HCT116 (cell line): Measurements from ENCODE around the gene ANXA8. TPM values are rescaled to one million over a fixed set of nuclear protein-coding genes. Genes with fewer than 3 reads are reported as not detected.

Experiments
- ATAC-seq: fragments of 200-7000 bp; cut with Tn5 transposase; 2 replicates; pipeline ENCODE4 v1.9.1; 2020; ENCODE audit warnings: mild to moderate bottlenecking, moderate library complexity
- BruUV-seq: library from RNA; stranded (reverse); fragments of 400-500 nt; replicated peaks from 2 replicates; lab custom pipeline; 2021; lab: Mats Ljungman, UMichigan
- CTCF ChIA-PET: fragments of 300-600 bp; sonication (Branson Sonifier 250); formaldehyde crosslinking; loops from one replicate; lab custom pipeline; 2021; ENCODE audit warnings: antibody characterized with exemption; lab: Charles Lee
- POLR2A ChIA-PET: fragments of 300-600, 350-600 bp; sonication (Branson Sonifier 250); formaldehyde crosslinking; loops from one replicate; lab custom pipeline; 2021; ENCODE audit warnings: antibody characterized with exemption; lab: Charles Lee
- RAD21 ChIA-PET, 2 experiments: fragments of 300-600 bp; sonication (Branson Sonifier 250); formaldehyde crosslinking; loops; one replicate each; lab custom pipeline; 2023; ENCODE audit warnings: low total read pairs in 2 of 2; ENCODE audit not compliant: uncharacterized antibody in 2 of 2, unreplicated experiment in 2 of 2, low non-redundant PET in 1 of 2; lab: Charles Lee
- DNase-seq: peaks from one replicate; pipeline ENCODE4 v3.0.0-alpha.2; 2010; ENCODE audit warnings: low read depth, low spot score
- H2AFZ ChIP-seq: fragments of 200-600 bp; shearing (Covaris generic), sonication (generic); 2 replicates; pipeline ENCODE4 v1.6.1; 2017; ENCODE audit warnings: low read depth, mixed run types, mixed read lengths, antibody characterized with exemption, low read length; ENCODE audit not compliant: poor library complexity, severe bottlenecking
- H3K27ac ChIP-seq: 2 replicates; pipeline ENCODE4 v1.5.1; 2012; ENCODE audit warnings: low read depth, low read length
- H3K27me3 ChIP-seq: fragments of 200-600 bp; sonication (generic); 2 replicates; pipeline ENCODE4 v1.6.1; 2016; ENCODE audit warnings: mixed run types, low read length, mixed read lengths; ENCODE audit not compliant: insufficient read depth
- H3K36me3 ChIP-seq, 2 experiments: fragments of 200-500 bp in 1 of 2; fragments of 200-600 bp in 1 of 2; sonication (Bioruptor generic) in 1 of 2; sonication (generic) in 1 of 2; 2 replicates each; pipeline versions ENCODE4 v1.5.1 to v1.6.1; 2014 to 2016; ENCODE audit warnings: low read length in 2 of 2, inconsistent platforms in 1 of 2, mixed read lengths in 1 of 2, mixed run types in 1 of 2; ENCODE audit not compliant: insufficient read depth in 2 of 2, control insufficient read depth in 1 of 2
- H3K4me1 ChIP-seq, 2 experiments: fragments of 200-600 bp in 1 of 2; sonication (generic) in 1 of 2; 2 replicates each; pipeline versions ENCODE4 v1.5.1 to v1.6.1; 2012 to 2017; ENCODE audit warnings: low read length in 2 of 2, inconsistent platforms in 1 of 2, mild to moderate bottlenecking in 1 of 2, mixed read lengths in 1 of 2, mixed run types in 1 of 2, moderate library complexity in 1 of 2; ENCODE audit not compliant: insufficient read depth in 2 of 2, control insufficient read depth in 1 of 2
- H3K4me2 ChIP-seq: fragments of 200-600 bp; sonication (generic); 2 replicates; pipeline ENCODE4 v1.6.1; 2017; ENCODE audit warnings: mixed run types, low read length, mixed read lengths
- H3K4me3 ChIP-seq, 2 experiments: fragments of 200-600 bp in 1 of 2; sonication (generic) in 1 of 2; replicated peaks in 1 of 2; 2 replicates each; pipeline ENCODE4 v1.5.1; 2011 to 2016; ENCODE audit warnings: low read length in 2 of 2, control low read depth in 1 of 2, low read depth in 1 of 2, mild to moderate bottlenecking in 1 of 2, mixed read lengths in 1 of 2, mixed run types in 1 of 2
- H3K79me2 ChIP-seq: fragments of 200-600 bp; sonication (generic); 2 replicates; pipeline ENCODE4 v1.6.1; 2017; ENCODE audit warnings: mild to moderate bottlenecking, mixed run types, low read length, moderate library complexity, mixed read lengths; ENCODE audit not compliant: insufficient read depth
- H3K9ac ChIP-seq: fragments of 200-600 bp; sonication (generic); 2 replicates; pipeline ENCODE4 v1.6.1; 2016; ENCODE audit warnings: low read length, mixed read lengths
- H3K9me2 ChIP-seq: fragments of 200-600 bp; sonication (generic), shearing (Covaris generic); 2 replicates; pipeline ENCODE4 v1.6.1; 2017; ENCODE audit warnings: mixed run types, mild to moderate bottlenecking, moderate library complexity; ENCODE audit not compliant: insufficient read depth
- H3K9me3 ChIP-seq, 2 experiments: fragments of 200-500 bp in 1 of 2; fragments of 200-600 bp in 1 of 2; sonication (Bioruptor generic) in 1 of 2; sonication (generic) in 1 of 2; 2 replicates each; pipeline ENCODE4 v1.6.1; 2014 to 2017; ENCODE audit warnings: low read length in 2 of 2, mixed read lengths in 2 of 2, inconsistent platforms in 1 of 2, low read depth in 1 of 2, mild to moderate bottlenecking in 1 of 2, mixed run types in 1 of 2, moderate library complexity in 1 of 2; ENCODE audit not compliant: control insufficient read depth in 1 of 2, insufficient read depth in 1 of 2
- H4K20me1 ChIP-seq: fragments of 200-600 bp; sonication (generic), shearing (Covaris generic); 2 replicates; pipeline ENCODE4 v1.6.1; 2017; ENCODE audit warnings: mixed run types, mild to moderate bottlenecking, moderate library complexity; ENCODE audit not compliant: insufficient read depth
- CBX3 ChIP-seq: IDR thresholded peaks from 2 replicates; pipeline ENCODE4 v1.6.1; 2012; ENCODE audit warnings: low read depth
- EGR1 ChIP-seq: IDR thresholded peaks from 2 replicates; pipeline ENCODE4 v1.6.1; 2012; ENCODE audit warnings: low read depth
- ELF1 ChIP-seq: IDR thresholded peaks from 2 replicates; pipeline ENCODE4 v1.6.1; 2012; ENCODE audit warnings: low read depth, borderline replicate concordance
- EZH2 ChIP-seq: fragments of 200-600 bp; sonication (generic); IDR thresholded peaks from 2 replicates; pipeline ENCODE4 v1.6.1; 2017; ENCODE audit warnings: antibody characterized with exemption, mixed run types
- EZH2phosphoT487 ChIP-seq: fragments of 200-600 bp; IDR thresholded peaks from 2 replicates; pipeline ENCODE4 v1.6.1; 2018; ENCODE audit warnings: antibody characterized with exemption, borderline replicate concordance
- JUND ChIP-seq: IDR thresholded peaks from 2 replicates; pipeline ENCODE4 v1.6.1; 2012
- POLR2AphosphoS5 ChIP-seq: IDR thresholded peaks from 2 replicates; pipeline ENCODE4 v1.6.1; 2011; ENCODE audit warnings: mild to moderate bottlenecking, low read depth, low read length, moderate library complexity
- SP1 ChIP-seq: IDR thresholded peaks from 2 replicates; pipeline ENCODE4 v1.6.1; 2012; ENCODE audit warnings: low read depth
- intact Hi-C: fragments of 100-400 bp; cut with micrococcal nuclease; formaldehyde crosslinking; loops from 2 replicates; pipeline ENCODE4 v1.10.0; 2022
- total RNA-seq: library from RNA; stranded (reverse); gene quantifications from one replicate; pipeline ENCODE4 v1.2.1, GENCODE V29; 2021; ENCODE audit not compliant: unreplicated experiment
- TF ChIP-seq, protein P1 (sequence below): IDR thresholded peaks from 2 replicates; pipeline ENCODE4 v1.6.1; 2012
- TF ChIP-seq, protein P2 (sequence below): IDR thresholded peaks from 2 replicates; pipeline ENCODE4 v1.6.1; 2012
- TF ChIP-seq, protein P3 (sequence below): IDR thresholded peaks from 2 replicates; pipeline ENCODE4 v1.6.1; 2012; ENCODE audit warnings: low read depth

Gene ANXA8
- total RNA-seq, 1 experiment from 2014 or later: 0.25 TPM

DNA sequence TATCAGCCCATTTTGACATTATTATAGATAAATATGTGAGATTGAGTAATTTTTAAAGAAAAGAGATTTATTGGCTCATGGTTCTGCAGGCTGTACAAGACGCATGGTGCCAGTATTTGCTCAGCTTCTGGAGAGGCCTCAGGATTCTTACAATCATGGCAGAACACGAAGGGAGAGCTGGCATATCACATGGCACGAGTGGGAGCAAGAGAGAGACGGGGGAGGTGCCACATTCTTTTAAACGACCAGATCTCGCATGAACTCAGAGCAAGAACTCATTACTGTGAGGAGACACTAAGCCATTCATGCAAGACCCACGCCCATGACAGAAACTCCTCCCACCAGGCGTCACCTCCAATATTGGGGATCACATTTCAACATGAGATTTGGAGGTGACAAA is 59.7 kb downstream of the ANXA8 start:
- Histone ChIP-seq H3K4me1 (peaks cover 15 to 32% of the 10 kb centered on the region in 2 experiments), H3K9ac (no peak overlapping the region), H3K79me2 (no peaks in the 10 kb centered on the region), H3K27me3 (no peaks in the 10 kb centered on the region), H3K27ac (no peak overlapping the region), H3K9me3 (no peaks in the 10 kb centered on the region), H3K36me3 (no peaks in the 10 kb centered on the region), H4K20me1 (no peaks in the 10 kb centered on the region), H2AFZ (no peak overlapping the region), H3K4me3 (no peak overlapping the region), H3K9me2 (no peaks in the 10 kb centered on the region), H3K4me2 (no peak overlapping the region)
- no peak for TF ChIP-seq EGR1
- TF ChIP-seq, protein P1, sequence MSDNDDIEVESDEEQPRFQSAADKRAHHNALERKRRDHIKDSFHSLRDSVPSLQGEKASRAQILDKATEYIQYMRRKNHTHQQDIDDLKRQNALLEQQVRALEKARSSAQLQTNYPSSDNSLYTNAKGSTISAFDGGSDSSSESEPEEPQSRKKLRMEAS: no peak
- no peak for TF ChIP-seq EZH2
- no peak for TF ChIP-seq ELF1
- TF ChIP-seq, protein P2, sequence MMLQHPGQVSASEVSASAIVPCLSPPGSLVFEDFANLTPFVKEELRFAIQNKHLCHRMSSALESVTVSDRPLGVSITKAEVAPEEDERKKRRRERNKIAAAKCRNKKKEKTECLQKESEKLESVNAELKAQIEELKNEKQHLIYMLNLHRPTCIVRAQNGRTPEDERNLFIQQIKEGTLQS: no peak
- TF ChIP-seq EZH2phosphoT487: no peak
- ATAC-seq (no peak), DNase-seq (no peak)
- CTCF ChIA-PET: no interaction called here
- RAD21 ChIA-PET: no interaction called here
- intact Hi-C loops: no loop called here
- POLR2A ChIA-PET: no interaction called here
- no TSS peak for BruUV-seq

- intact Hi-C loops: no loop called here
- Histone ChIP-seq H3K27me3 (no peaks in the 10 kb centered on the region), H3K79me2 (no peaks in the 10 kb centered on the region), H3K9me3 (no peaks in the 10 kb centered on the region), H3K4me3 (no peak overlapping the region), H2AFZ (no peak overlapping the region), H3K27ac (no peak overlapping the region), H3K4me2 (no peak overlapping the region), H3K9me2 (no peaks in the 10 kb centered on the region), H3K4me1 (peaks cover 15 to 36% of the 10 kb centered on the region in 2 experiments), H3K9ac (no peak overlapping the region), H3K36me3 (no peaks in the 10 kb centered on the region), H4K20me1 (no peaks in the 10 kb centered on the region)
- POLR2A ChIA-PET: no interaction called here
- RAD21 ChIA-PET: no interaction called here
- no TSS peak for BruUV-seq
- 0 out of 2 replicates have a peak, but pooled peaks have one; percentile 13 for ATAC-seq
- CTCF ChIA-PET: no interaction called here
- no peak for DNase-seq
- TF ChIP-seq, protein P3, sequence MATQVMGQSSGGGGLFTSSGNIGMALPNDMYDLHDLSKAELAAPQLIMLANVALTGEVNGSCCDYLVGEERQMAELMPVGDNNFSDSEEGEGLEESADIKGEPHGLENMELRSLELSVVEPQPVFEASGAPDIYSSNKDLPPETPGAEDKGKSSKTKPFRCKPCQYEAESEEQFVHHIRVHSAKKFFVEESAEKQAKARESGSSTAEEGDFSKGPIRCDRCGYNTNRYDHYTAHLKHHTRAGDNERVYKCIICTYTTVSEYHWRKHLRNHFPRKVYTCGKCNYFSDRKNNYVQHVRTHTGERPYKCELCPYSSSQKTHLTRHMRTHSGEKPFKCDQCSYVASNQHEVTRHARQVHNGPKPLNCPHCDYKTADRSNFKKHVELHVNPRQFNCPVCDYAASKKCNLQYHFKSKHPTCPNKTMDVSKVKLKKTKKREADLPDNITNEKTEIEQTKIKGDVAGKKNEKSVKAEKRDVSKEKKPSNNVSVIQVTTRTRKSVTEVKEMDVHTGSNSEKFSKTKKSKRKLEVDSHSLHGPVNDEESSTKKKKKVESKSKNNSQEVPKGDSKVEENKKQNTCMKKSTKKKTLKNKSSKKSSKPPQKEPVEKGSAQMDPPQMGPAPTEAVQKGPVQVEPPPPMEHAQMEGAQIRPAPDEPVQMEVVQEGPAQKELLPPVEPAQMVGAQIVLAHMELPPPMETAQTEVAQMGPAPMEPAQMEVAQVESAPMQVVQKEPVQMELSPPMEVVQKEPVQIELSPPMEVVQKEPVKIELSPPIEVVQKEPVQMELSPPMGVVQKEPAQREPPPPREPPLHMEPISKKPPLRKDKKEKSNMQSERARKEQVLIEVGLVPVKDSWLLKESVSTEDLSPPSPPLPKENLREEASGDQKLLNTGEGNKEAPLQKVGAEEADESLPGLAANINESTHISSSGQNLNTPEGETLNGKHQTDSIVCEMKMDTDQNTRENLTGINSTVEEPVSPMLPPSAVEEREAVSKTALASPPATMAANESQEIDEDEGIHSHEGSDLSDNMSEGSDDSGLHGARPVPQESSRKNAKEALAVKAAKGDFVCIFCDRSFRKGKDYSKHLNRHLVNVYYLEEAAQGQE: no peak
- TF ChIP-seq SP1: no peak
- no peak for TF ChIP-seq POLR2AphosphoS5
- TF ChIP-seq JUND: no peak
- TF ChIP-seq CBX3: no peak
- TF ChIP-seq, protein P1: no peak
These were observed 60.4 kb downstream of the ANXA8 start for GRCh38 chr10:47423476-47423875.
